ENCODE measurements around the gene PXDN.

PXDN gene

DNA sequence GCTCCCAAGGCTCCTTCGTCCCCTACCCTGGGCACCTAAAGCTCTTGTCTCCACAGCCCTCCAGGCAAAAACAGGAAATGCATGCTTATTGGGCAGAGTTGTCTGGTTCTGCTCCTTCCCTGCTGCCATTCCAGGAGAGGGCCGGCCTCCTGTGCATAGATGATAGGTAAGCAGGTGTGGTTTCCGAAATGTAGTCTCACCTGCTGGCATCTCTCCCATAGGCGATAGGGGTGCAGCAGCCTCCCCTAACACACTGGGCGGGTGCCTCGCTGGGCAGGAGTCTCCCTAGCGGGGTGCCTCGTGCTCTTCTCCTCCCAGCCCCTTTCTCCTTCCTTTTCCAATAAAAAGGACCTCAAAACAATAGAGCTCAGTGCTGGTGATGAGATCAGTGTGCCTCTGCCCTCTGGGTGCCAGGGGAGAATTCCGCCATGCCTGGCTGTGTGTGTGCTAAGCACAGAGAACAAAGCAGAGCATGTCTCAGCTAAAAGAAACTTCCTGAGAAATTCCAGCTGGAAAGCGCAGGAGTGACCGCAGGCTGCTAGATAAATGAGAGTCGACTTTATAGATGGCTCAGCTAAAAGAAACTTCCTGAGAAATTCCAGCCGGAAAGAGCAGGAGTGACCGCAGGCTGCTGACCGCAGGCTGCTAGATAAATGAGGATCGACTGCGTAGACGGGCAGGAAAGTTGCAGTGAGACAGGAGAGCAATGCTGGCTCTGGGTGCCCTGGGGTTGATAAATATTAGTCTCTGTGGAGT lies 11.3 kb upstream of the PXDN start:
- DNase-seq (ENCODE audit: low read depth, low spot score): peak; percentile 77

DNA sequence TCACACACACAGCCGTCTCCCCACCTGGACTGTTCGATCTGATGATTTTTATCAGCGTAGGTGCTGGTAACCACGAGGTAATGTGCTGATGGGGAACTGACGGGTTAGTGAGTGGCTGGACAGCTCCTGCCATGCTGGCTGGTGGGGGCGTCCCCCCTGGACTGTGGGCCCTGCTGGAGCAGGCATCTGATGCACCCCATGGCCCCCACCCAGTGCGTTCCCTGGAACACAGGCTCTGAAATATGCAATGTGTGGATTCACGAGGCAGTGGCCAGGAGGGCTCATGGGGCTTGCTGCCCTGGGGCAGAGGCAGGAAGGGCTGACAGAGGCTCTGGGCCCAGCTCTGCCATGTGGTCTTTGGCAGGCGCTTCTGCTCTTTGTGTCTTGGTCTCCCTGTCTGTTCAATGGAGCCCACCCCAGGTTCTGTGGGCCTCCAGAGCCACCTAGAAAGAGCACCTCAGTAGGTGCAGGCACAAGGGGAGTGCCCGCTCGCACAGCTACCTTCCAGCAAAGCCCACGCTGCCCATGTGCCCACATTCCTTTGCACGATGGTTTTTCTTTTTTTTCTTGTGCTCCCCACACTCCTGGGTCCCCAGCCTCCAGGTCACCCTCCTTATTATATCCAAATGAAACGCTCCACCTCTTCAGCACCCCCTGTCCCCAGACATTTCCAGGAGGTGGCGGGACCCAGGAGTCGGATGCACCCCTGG lies 10.3 kb upstream of the PXDN start:
- no peak for DNase-seq (ENCODE audit: low read depth, low spot score)

DNA sequence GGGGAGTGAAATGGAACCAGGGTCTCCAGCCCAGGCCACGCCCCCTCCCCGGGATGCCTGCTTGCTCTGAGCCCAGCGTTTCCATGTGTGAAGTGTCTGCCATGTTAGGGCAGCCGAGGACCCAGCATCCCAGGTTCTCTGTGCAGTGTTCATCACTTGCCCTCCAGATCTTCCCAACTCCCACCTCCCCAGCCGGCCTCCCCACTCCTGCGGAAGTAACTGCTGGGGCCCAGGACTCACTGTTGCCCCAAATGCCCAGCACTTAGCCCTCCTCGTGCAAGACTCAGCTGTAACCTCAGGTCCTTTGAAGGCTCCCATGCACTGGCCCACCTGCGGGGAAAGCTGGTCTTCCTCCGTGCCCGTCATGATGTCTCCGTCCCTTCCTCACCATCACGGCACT lies 9.7 kb upstream of the PXDN start:
- no peak for DNase-seq (ENCODE audit: low read depth, low spot score)

DNA sequence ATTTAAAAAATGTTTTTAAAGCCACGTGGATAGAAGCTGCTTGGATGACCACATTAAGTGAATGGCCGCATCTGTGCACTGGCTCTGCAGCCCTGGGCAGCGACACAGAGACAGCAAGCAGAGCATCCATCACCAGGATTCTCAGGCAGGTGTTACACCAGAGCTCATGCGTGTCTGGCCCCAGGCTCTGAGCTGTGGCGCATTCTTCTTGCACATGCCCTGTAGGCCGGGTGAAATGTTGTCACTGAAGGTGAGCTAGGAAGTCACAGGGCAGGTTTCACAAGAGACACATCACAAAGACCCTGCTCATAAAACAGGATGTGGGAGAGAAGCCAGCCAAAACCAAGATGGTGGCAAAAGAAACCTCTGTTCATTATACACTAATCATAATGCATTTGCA lies 8.4 kb upstream of the PXDN start:
- no peak for DNase-seq (ENCODE audit: low read depth, low spot score)

DNA sequence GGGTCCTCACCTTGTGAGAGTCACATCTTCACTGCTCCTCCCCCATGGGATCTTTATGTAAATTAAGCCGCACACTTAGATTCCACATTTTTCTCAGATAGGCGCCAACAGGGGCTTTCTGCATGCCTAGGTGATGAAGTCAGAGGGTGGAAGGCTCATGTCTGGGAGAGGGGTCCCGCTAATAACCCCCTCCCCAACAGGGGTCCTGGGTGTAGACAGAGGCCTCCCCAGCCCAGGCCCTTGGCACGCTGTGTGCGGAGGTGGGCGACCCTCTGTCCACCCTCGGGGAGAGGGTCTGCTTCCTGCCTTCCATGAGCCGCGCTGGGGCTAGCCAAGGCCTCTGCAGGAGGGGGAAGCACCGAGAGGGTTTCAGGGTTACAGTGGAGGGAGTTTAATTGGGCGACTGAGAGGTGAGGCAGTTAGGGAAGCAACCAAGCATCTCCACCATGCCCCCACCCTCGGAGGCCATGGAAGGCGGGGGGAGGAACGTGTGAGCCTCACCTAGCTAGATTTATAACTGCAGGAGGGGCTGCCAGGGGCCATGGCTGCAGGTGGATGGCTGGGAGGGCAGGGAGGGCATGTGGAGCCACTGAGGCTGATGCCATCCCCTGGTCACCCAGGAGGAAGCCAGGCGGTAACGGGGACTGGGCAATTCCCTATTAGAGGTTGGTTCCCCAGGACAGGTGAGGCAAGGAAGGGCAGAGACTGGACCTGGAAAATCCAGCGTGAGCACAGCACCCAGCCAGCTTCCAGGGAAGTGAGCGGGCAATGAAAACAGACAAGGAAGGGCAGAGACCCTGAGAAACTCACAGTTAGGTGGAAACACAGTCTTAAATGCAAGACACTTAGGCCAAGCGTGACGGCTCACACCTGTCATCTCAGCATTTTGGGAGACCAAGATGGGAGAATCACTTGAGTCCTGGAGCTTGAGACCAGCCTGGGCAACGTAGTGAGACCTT lies 7.7 kb upstream of the PXDN start:
- peak; percentile 69 for DNase-seq (ENCODE audit: low read depth, low spot score)

DNA sequence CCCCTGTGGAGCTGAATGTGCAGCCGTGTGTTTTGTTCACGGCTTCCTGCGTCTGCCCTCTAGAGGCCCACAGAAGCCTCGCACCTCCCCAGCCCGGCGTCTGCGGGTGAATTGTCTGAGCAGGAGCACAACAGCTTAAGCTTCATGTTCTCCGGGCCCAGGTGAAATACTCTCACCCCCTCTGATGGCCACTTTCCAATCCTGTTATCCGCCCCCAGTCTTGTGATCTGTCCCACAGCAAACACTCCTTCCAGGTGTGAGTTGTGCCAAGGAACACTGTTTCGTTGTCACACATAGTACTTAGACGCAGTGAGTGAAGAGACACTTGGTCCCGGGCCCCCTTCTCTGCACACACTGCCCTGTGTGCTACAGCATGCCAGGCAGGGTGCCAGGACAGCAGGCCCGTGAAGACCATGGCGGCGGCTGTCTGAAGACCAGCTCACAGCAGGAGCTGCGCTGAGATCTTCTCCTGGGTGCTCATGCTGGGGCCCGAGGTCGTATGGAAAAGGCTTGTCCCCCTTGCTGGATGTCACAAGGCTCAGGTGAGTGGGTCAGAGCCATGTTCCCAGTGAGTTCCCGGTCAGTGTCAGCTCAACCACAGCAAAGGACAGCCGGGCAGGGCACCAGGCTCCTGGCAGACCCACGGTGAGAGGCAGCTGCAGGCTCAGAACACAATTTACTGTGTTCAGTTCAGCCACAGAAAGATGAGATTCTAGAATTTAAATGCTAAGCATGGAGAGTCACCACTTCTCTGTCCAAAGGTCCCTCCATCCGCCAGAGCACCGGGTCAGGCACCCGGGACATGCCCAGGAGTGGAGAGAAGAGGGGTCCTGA lies 6.8 kb upstream of the PXDN start:
- DNase-seq (ENCODE audit: low read depth, low spot score): peak; percentile 96

DNA sequence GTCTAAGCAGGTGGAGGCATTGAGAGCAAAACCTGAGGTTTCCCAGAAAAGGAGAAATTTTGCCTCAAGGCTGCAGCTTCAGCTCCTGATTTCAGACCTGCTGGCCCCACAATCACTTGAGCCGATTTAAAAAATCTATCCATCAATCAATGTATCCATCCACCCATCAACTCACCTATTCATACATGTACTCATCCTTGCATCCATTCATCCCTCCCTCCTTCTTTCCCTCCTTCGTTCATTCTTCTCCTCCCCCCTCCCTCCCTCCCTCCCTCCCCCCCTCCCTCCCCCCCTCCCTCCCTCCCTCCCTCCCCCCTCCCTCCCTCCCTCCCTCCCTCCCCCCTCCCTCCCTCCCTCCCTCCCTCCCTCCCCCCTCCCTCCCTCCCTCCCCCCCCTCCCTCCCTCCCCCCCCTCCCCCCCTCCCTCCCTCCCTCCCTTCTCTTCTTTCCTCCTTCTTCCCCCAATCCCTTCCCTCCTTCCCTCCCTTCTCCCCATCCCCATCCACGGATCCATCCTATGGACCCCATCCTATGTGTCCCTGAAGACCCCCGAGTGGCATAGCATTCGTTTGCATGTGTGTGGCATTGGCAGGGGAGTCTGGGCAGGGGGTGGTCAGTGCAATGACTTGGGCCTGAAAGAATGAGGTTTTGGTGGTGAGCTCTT lies 6.1 kb upstream of the PXDN start:
- no peak for DNase-seq (ENCODE audit: low read depth, low spot score)

DNA sequence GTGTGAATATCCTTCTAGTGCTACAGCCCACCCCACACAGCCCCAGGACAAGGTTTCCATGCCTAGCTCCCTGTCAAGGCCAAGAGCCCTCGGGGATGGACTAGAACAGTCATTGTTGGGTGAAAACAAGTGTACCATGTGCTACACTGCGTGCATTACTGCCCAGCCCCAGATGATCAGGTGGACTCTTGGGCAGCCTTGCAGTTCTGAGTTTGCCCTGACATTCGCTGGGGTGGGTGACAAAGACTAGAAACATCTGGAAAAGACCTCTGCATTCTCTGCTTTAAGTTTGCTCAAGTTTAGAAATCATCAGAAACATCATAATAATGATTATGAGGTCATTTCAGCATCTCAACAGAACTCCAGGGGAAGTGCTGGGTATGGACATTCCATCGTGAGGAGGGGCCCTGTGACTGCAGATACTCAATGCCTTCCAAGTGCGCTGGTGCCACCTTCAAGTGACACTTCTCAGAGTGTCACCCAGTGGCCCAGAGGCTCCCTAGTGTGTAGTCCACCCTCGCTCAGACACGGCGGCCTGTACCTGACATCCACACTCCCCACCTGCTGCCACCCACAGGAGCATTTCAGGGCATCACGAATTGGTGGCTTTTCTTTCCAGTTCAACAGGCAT lies 5.3 kb upstream of the PXDN start:
- no peak for DNase-seq (ENCODE audit: low read depth, low spot score)

DNA sequence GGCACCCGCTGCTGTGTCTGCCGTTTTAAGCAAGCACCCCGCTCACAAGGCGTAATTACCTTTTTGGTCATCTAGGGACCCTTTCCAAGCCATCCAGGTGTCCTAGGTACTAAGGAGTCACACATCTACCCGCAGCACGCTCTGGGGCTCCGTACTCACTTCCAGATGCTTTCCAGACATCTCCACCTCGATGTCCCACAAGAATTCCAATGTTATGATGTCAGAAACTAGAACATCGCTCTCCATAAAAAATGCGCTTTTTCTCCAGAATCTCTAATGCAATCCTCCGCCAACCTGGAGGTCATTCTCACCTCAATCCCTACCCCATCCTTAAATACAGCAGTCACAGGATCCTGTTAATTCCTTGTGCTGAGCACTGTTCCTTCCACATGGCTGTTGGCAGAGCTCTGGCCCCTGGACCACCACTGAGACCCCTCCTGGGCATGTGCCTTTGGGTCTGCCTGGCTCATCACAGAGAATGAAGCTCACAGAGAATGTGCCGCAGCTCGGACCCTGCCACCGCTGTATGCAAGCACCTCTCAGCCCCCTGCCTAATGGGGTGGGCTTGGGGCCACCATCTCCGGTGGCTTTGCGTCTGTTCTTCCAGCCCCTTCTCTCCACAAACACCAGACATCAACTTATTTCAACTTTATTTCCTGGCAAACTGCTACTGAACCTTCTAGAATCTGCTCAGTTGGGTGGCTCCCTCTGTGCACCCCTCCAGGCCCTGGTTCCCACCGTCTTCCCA lies 4.6 kb upstream of the PXDN start:
- DNase-seq (ENCODE audit: low read depth, low spot score): no peak

DNA sequence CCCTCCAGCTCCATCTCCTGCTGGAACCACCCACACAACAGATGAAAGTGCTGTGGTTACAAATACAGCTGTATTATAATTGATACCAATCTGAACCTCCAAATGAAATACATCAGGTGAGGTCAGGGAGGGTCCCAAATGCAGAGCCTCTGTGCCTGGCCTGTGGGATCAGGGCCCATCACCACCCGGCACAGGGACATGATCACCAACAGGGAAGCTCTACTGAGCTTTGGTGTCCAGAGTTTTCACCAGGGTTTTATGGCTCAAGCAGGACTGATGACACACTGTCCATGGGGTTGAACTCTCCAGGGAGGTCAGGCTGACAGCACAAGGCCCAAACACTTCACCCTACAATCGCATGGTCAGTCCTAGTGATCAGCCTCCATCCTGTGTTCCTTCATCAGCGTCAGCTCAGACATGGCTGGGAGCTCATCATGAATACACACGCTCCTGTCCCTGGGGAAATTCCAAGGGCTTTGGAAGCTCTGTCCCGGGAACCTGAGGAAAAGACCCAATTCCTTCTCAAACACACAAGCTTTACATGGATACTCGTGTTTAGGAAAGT lies 3.9 kb upstream of the PXDN start:
- DNase-seq (ENCODE audit: low read depth, low spot score): no peak

DNA sequence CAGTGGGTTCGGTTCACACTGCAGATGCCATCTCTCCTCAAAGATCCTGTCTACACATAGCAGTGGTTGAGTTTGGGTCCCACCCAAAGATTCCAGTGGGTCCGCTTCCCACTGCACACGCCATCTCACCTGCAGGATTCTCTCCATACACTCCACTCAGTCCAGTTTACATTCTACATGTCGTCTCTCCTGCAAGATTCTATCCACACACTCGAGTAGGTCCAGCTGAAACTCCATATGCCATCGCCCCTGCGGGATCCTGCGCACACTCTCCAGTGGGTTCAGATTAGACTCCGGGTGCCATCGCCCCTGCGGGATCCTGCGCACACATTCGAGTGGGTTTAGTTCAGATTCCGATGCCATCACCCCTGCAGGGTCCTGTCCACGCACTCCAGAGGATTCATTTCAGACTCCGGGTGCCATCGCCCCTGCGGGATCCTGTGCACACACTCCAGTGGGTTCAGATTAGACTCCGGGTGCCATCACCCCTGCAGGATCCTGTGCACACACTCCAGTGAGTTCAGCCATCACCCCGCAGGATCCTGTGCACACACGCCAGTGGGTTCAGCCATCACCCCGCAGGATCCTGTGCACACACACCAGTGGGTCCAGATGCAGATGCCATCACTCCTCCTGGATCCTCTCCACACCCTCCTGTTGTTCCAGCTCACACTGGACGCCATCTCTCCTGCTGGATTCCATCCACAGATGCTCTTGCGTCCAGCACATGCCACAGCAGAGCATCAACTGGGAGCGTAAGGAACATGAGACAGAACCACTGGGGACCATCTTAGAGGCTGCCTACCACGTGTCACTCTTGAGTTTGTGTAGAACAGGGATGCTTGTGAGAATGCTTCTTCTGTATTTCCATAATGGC lies 3.0 kb upstream of the PXDN start:
- DNase-seq (ENCODE audit: low read depth, low spot score): no peak

DNA sequence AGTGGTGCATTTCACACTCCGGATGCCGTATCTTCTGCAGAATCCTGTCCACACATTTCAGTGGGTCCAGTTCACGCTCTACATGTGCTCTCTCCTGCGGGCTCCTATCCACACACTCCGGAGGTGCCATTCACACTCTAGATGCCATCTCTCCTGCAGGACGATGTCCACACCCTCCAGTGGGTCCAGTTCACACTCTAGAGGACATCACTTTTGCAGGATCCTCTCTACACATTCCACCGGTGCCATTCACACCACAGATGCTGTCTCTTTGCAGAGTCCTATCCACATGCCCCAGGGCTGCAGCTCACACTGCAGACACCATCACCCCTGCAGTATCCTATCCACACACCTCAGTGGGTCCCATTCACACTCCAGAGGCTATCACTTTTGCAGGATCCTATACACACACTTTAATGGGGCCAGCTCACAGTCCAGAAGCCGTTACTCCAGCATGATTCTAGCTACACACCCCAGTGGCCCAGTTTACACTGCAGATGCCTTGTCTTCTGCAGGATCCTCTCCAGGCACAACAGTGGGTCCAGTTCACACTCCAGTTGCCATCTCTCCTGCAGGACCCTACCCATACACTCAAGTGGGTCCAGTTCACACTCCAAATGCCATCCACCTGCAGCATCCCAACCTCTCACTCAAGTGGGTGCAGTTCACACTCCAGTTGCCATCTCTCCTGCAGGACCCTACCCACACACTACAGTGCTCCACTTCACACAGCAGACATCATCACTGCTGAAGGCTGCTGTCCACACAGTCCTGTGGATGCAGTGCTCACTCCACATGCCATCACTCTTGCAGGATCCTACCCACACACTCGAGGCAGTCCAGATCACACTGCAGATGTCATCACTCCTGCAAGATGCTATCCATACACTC lies 2.1 kb upstream of the PXDN start:
- DNase-seq (ENCODE audit: low read depth, low spot score): no peak

DNA sequence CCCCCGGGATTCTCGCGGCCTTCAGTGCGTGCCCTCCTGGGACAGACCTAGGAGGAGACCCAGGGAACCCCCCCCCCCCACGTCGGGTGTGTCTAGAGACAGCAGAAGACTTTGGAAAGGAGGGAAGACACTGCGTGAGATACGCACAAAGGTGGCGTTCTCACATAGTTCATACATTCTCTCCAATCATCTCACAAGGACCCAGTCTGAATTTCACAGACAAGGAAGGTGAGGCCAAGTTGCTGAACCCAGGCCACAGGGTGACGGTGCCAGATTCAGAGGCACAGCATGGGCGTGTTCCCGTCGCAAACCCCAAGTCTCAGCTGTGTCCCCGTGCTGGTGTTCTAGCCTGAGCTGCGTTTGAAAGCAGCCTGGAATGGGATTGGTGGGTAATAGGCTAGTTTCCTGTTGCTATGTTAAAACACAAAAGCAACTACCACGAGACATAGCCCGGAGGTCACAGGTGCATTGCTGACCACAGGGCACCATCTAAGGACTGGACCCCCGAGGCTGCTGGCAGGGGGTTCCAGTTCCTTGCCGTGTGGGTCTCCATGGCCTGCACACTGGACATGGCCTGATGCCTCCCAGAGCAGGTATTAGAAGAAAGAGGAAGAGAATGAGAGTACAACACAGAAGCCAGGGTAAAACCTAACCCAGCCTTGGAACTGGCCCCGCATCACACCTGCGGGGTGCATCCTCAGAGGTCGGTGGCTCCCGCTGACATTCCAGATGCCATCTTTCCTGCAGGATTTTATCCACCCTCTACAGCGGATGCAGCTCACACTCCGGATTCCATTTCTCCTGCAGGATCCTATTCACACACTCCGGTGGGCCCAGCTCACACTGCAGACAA lies 1.1 kb upstream of the PXDN start:
- DNase-seq (ENCODE audit: low read depth, low spot score): no peak

DNA sequence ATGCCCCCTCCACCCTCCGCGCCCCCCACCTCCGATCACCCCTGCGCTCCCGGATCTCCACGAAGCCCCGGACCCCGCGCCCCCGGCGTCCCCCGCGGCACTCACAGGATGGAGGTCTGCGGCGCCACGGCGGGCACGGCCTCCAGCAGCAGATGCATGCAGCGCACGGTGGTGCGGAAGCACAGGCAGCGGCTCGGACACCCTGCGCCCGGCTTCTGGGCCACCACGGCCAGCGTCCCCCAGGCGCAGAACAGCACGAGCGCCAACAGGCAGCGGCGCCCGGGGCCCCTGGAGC lies 217 bp downstream of the PXDN start:
- no peak for DNase-seq (ENCODE audit: low read depth, low spot score)

DNA sequence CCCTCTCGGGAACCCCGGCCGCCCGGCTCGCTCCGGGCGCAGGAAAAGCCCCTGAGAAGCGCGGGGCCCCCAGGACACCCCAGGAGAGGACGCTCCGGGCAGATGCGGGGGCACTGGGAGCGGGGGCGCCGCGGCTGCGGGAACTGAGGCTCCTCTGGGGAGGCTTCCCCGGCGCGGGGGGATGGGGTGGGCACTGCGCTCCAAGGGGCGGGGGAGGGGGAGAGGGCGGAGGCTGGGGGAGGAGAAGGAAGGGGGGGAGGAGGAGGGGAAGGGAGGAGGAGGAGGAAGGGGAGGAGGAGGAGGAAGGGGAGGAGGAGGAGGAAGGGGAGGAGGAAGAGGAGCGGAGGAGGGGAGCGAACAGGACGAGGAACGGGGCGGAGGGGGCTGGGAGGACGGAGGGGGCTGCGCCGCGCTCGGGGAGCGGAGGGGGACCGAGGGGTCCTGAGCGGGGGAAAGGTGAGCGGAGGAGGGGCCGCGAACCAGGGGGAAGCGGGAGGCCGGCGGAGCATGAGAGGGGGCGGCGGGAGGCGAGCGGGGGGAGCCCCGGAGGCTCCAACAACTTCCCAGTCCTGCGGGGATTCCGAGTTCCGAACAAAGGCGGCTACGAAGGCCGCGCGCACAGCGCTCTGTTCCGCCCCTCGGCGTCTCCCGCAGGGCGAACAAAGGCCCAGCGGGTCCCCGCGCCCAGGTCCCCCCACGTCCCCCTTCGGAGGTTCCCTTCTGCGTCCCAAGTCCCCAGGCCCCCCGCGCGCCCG lies 742 bp downstream of the PXDN start:
- DNase-seq (ENCODE audit: low read depth, low spot score): peak; percentile 82

Data from astrocyte of the hippocampus (primary cell).